ENCODE measurements around the gene NOP56. TPM values are rescaled to one million over a fixed set of nuclear protein-coding genes. Genes with fewer than 3 reads are reported as not detected.
"Not testable (repeated sequence)": the region's sequence is repeated elsewhere in the genome, so short reads cannot be mapped to it uniquely, and the experiment has no call there.

NOP56 gene
- total RNA-seq, 2 donors from 2014 or later, result 324 to 443 TPM

- peak within 1 kb of the TSS in 1 of 2 donors; percentile 81 for H3K27ac Mint-ChIP-seq
- no peaks in the 10 kb centered on the region for H3K9me3 Mint-ChIP-seq
- peaks cover 8 to 12% of the 10 kb centered on the region in 2 donors for H3K36me3 Mint-ChIP-seq
- ATAC-seq (peak; percentile 6 to 26), DNase-seq (ENCODE audit: low spot score in 2 of 2) (peak in 1 of 2 donors; percentile 54)
Observed at GRCh38 chr20:2692036-2692885, 39.8 kb downstream of the NOP56 start, which contains the start of gene EBF4. EBF4 (plus strand) TSS chr20:2692780; CDS start chr20:2693646, 866 bp downstream.

GRCh38 chr20:2692886-2693285 is 40.5 kb downstream of the NOP56 start:
- Mint-ChIP-seq H3K36me3 (peaks cover 8 to 12% of the 10 kb centered on the region in 2 donors), H3K27ac (no peak overlapping the region), H3K9me3 (no peaks in the 10 kb centered on the region)
- peak; percentile 31 to 56 for DNase-seq (ENCODE audit: low spot score in 2 of 2)
- peak; percentile 21 to 37 for ATAC-seq

- ATAC-seq (peak; percentile 72 to 76), DNase-seq (ENCODE audit: low spot score in 2 of 2) (peak; percentile 50 to 62)
- H3K9me3 Mint-ChIP-seq, result no peaks in the 10 kb centered on the region
- H3K36me3 Mint-ChIP-seq, result peaks cover 8 to 12% of the 10 kb centered on the region in 2 donors
- no peak overlapping the region for H3K27ac Mint-ChIP-seq
Observed at GRCh38 chr20:2693286-2694007, 41.0 kb downstream of the NOP56 start.

- H3K9me3 Mint-ChIP-seq, result no peaks in the 10 kb centered on the region
- DNase-seq (ENCODE audit: low spot score in 2 of 2) (peak in 1 of 2 donors; percentile 54), ATAC-seq (no peak)
- H3K27ac Mint-ChIP-seq, result no peak overlapping the region
- peaks cover 8 to 12% of the 10 kb centered on the region in 2 donors for H3K36me3 Mint-ChIP-seq
Observed at GRCh38 chr20:2694008-2694471, 41.6 kb downstream of the NOP56 start.

GRCh38 chr20:2694519-2694918 is 42.1 kb downstream of the NOP56 start:
- ATAC-seq, result no peak
- H3K36me3 Mint-ChIP-seq, result peaks cover 8 to 12% of the 10 kb centered on the region in 2 donors
- DNase-seq (ENCODE audit: low spot score in 2 of 2), result peak in 1 of 2 donors; percentile 42
- no peaks in the 10 kb centered on the region for H3K9me3 Mint-ChIP-seq
- H3K27ac Mint-ChIP-seq, result no peak overlapping the region

- ATAC-seq (no peak), DNase-seq (ENCODE audit: low spot score in 2 of 2) (peak in 1 of 2 donors; percentile 33)
- Mint-ChIP-seq H3K9me3 (no peaks in the 10 kb centered on the region), H3K27ac (no peak overlapping the region), H3K36me3 (peaks cover 8 to 12% of the 10 kb centered on the region in 2 donors)
Observed at GRCh38 chr20:2695206-2695983, 43.0 kb downstream of the NOP56 start.

GRCh38 chr20:2695984-2696525 is 43.6 kb downstream of the NOP56 start:
- H3K9me3 Mint-ChIP-seq, H3K27ac Mint-ChIP-seq, ATAC-seq: not testable (repeated sequence)
- H3K36me3 Mint-ChIP-seq, result peaks cover 8 to 12% of the 10 kb centered on the region in 2 donors
- peak in 1 of 2 donors; percentile 45 for DNase-seq (ENCODE audit: low spot score in 2 of 2)

GRCh38 chr20:2696646-2697045 is 44.2 kb downstream of the NOP56 start:
- no peaks in the 10 kb centered on the region for H3K9me3 Mint-ChIP-seq
- peaks cover 7% of the 10 kb centered on the region in 2 donors for H3K36me3 Mint-ChIP-seq
- DNase-seq (ENCODE audit: low spot score in 2 of 2) (no peak), ATAC-seq (no peak)
- H3K27ac Mint-ChIP-seq, result no peak overlapping the region

- no peak overlapping the region for H3K27ac Mint-ChIP-seq
- no peak for ATAC-seq
Observed at GRCh38 chr20:2697768-2698167, 45.3 kb downstream of the NOP56 start.

GRCh38 chr20:2698186-2698817 is 45.9 kb downstream of the NOP56 start:
- H3K36me3 Mint-ChIP-seq, result no peaks in the 10 kb centered on the region
- ATAC-seq, result no peak

More at GRCh38 chr20:2697768-2698167, 45.3 kb downstream of the NOP56 start:
- Mint-ChIP-seq H3K36me3 (no peaks in the 10 kb centered on the region), H3K9me3 (no peaks in the 10 kb centered on the region)
- peak in 1 of 2 donors; percentile 47 for DNase-seq (ENCODE audit: low spot score in 2 of 2)

GRCh38 chr20:2698912-2699311 is 46.5 kb downstream of the NOP56 start:
- ATAC-seq (no peak), DNase-seq (ENCODE audit: low spot score in 2 of 2) (peak in 1 of 2 donors; percentile 26)
- H3K36me3 Mint-ChIP-seq, result no peaks in the 10 kb centered on the region
- H3K27ac Mint-ChIP-seq, result no peak overlapping the region
- no peaks in the 10 kb centered on the region for H3K9me3 Mint-ChIP-seq

More at GRCh38 chr20:2698186-2698817, 45.9 kb downstream of the NOP56 start:
- Mint-ChIP-seq H3K27ac (no peak overlapping the region), H3K9me3 (no peaks in the 10 kb centered on the region)
- DNase-seq (ENCODE audit: low spot score in 2 of 2), result no peak

- DNase-seq (ENCODE audit: low spot score in 2 of 2) (peak in 1 of 2 donors; percentile 30), ATAC-seq (no peak)
- H3K36me3 Mint-ChIP-seq, result no peaks in the 10 kb centered on the region
- no peaks in the 10 kb centered on the region for H3K9me3 Mint-ChIP-seq
- no peak overlapping the region for H3K27ac Mint-ChIP-seq
Observed at GRCh38 chr20:2699775-2700413, 47.5 kb downstream of the NOP56 start.

GRCh38 chr20:2700913-2701620 is 48.6 kb downstream of the NOP56 start:
- no peaks in the 10 kb centered on the region for H3K9me3 Mint-ChIP-seq
- peak in 1 of 2 donors; percentile 31 for DNase-seq (ENCODE audit: low spot score in 2 of 2)
- no peaks in the 10 kb centered on the region for H3K36me3 Mint-ChIP-seq
- ATAC-seq, result no peak
- H3K27ac Mint-ChIP-seq, result no peak overlapping the region

- no peak for ATAC-seq
- Mint-ChIP-seq H3K36me3 (no peaks in the 10 kb centered on the region), H3K9me3 (no peaks in the 10 kb centered on the region), H3K27ac (no peak overlapping the region)
- DNase-seq (ENCODE audit: low spot score in 2 of 2), result peak in 1 of 2 donors; percentile 38
Observed at GRCh38 chr20:2701671-2702081, 49.2 kb downstream of the NOP56 start.
